SK-N-SH treated with all-trans-retinoic acid at 6 μM for 48 hours (cell line): Measurements from ENCODE around the gene PRKCB.

Experiments used
- ARNTL ChIP-seq: fragments of 450-650 bp; formaldehyde crosslinking; IDR thresholded peaks from 2 replicates; pipeline ENCODE4 v1.5.0; 2020; ENCODE audit warnings: low read depth, mild to moderate bottlenecking, moderate library complexity, borderline replicate concordance
- BACH2 ChIP-seq: fragments of 250-450 bp; sonication (Bioruptor Pico); IDR thresholded peaks from 2 replicates; pipeline ENCODE4 v1.9.0; 2021; ENCODE audit warnings: mild to moderate bottlenecking, borderline replicate concordance
- ZNF70 ChIP-seq: fragments of 450-650 bp; formaldehyde crosslinking; IDR thresholded peaks from 2 replicates; pipeline ENCODE4 v1.5.0; 2020; ENCODE audit warnings: mild to moderate bottlenecking, moderate library complexity
- ZNF8 ChIP-seq: fragments of 450-650 bp; formaldehyde crosslinking; IDR thresholded peaks from 2 replicates; pipeline ENCODE4 v1.5.0; 2020; ENCODE audit warnings: mild to moderate bottlenecking, moderate library complexity

DNA sequence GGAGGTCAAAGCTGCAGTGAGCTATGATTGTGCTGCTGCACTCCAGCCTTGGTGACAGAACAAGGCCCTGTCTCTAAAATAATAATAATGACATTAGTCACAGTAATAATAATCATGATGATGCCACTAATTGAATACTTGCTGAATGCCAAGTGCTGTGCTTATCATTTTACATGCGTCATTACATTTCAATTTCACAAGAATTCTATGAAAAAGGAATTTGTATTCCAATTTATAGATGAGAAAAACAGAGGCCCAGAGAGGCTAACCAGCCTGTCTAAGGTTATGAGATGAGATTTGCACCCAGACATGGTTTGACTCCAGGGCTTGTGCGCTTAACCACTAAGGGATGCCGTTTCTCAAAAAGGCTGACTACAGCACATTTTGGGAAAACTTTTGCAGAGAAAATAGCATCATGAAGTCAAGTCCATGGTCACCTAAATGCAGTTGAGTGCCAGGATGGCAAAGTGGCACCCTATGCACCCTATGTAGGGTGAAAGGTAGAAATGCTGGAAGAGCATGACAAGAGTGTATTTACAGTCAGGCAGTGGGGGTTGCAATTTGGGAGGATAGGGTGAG, 276.0 kb downstream of the PRKCB start:
- TF ChIP-seq ZNF70 (no peak), ARNTL (CRISPR knock-in tag) (no peak), BACH2 (CRISPR knock-in tag) (no peak), ZNF8 (no peak)
